AG08396 (cell line): ENCODE data around the gene DRAM2.
A peak's percentile ranks its signal among the peaks of the same experiment; 100 is the strongest.

Experiments
- DNase-seq: peaks from one replicate; pipeline ENCODE4 v3.0.0; 2012; ENCODE audit warnings: low spot score, mixed read lengths

DRAM2 gene

GRCh38 chr1:111139956-111140679 lies at the start of gene DRAM2, which contains the start of gene CEPT1:
TSS of gene DRAM2 (minus strand) at chr1:111140093. CDS start at chr1:111131554, 8,539 bp downstream.
TSS of gene CEPT1 (plus strand) at chr1:111140223. CDS start at chr1:111147715, 7,492 bp downstream.
- DNase-seq = peak; percentile 95

DNA sequence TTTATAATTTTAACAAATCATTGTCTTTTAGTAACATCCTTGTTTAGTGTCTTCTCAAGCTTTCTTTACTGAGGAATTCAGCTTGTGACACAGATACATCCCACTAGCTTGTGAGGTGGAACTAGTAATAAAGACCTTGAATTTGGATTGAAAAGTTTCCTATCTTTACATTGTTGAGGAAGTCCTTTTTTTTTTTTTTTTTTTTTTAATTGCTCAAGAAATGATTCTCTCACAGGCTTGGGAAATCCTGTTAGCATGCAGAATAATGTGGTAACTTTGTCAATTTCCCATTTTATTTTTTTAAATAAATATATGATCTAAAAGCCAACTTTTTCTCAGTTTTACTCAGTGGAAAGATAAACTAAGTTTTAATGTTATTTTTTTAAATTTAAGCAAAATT lies 44.8 kb upstream of the DRAM2 start:
- no peak for DNase-seq

DNA sequence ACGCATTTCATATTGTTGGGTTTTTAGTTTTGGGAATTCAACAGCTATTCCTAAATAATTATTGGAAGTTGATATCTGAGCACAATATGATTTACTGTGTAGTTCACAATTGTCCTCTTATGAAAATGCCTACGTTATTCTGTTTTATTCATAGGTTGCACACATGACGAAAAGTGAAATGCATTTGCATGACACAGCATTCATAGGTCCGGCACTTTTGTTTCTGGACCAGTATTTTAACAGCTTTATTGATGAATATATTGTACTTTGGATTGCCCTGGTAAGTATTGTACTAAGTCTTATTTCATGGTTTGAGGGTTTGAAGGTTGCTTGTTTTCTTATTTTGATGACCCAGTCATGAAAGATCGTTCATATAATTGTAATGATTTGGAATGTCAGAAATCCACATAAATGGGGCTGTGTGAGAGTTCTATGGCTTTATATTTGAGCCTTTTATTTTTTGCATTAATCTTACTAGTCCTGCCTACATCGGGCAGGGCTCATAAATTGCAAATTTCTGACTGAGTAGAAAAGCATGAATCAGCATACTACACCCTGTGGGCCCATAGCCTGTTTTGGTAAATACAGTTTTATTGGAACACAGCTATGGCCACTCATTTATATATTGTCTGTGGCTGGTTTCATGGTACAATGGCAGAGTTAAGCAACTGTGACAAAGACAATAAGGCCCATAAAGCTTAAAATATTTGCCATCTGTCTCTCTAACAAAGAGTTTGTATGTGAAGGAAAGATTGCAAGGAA lies 43.6 kb upstream of the DRAM2 start:
- no peak for DNase-seq

DNA sequence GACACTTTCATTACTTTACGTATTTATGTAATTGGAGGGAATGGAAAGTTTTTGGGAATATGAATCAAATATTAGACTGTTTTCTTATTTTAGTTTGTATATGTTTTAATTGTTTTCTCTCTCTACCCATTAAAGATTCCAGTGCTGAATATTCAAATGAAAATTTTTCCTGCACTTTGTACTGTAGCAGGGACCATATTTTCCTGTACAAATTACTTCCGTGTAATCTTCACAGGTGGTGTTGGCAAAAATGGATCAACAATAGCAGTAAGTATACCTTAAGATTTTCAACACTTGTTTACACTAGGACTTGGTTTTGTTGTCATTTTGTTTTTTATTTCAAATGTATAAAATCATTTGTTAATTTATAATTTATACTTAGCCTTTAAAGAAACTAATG lies 42.2 kb upstream of the DRAM2 start:
- DNase-seq = no peak

DNA sequence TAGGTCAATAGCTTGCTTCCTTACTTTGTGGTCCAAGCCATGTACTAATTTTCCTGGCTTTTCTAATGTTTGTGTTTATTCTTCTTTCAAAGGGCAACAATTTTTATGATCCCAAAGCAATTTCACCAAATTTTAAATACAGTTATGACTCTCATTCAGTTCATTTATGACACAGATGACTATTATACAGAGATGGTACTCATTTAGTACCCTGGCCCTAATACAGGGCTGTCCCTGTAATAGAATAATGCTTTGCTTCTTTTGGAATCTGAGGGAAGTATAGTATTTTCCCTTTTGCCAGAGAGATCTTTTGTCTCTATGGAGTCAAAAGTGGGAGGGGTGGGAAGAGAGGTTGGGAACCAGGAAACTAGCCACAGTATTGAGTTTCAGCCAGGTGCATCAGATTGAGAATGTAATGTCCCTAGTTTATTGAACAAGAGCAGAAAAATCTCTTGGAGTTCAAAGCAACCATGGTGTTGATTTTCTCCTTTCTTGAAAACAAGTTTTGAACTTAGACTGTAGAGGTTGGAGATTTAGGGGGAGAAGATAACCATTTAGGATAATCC lies 40.2 kb upstream of the DRAM2 start:
- no peak for DNase-seq

DNA sequence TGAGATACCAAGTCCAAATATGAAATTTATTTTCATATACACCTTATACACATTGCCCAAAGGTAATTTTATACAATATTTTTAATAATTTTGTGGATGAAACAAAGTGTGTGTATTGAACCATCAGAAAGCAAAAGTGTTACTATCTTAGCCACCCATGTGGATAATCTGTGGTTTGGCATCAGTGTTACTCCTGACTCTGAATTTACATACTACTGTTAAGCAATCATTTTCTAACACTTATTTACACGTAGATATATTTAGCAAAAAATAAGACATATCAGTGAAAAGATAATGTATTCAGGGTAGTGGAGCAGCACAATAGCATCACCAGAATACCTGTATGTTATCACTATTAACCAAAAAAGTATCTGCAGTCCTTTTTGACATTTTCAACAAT lies 36.8 kb upstream of the DRAM2 start:
- DNase-seq = no peak

- no peak for DNase-seq
Measured at GRCh38 chr1:111175349-111175748, 35.5 kb upstream of the DRAM2 start.

DNA sequence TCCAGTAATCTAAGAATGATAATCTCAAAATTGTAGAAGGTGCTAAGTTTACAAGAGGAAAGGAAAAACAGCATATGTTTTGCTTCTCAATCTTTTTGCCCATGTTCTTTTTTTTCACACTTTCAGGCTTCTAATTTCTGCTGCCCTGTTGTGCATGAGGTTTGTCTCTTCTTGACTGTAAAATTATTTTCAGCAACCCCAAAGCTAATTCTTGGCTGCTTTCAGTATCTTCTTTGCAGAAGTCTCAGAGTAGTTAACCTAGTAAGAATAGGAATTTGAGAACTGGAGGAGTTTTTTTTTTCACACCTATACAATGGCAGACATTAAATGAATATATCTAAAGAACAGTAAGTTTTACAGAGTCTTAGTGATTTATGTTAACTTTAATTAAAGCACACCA lies 34.2 kb upstream of the DRAM2 start:
- no peak for DNase-seq

DNA sequence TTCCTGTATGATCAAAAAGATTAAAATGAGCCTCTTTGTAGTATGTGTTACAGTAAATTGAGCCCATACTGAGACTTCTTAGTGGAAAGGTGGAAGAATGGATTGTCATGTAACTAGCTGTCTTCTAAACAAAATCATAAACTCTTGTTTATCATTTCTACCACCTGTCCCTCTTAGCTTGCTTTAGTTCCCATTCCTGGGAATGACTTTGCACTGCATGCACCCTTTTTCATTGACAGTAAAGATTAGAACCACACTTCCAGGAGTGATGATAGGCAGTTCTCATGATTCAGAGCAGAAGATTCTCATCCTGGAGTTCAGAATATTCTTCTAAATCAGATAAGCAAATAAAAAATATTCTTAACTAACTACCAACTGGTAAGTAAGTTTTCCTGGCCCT lies 32.6 kb upstream of the DRAM2 start:
- DNase-seq = no peak

DNA sequence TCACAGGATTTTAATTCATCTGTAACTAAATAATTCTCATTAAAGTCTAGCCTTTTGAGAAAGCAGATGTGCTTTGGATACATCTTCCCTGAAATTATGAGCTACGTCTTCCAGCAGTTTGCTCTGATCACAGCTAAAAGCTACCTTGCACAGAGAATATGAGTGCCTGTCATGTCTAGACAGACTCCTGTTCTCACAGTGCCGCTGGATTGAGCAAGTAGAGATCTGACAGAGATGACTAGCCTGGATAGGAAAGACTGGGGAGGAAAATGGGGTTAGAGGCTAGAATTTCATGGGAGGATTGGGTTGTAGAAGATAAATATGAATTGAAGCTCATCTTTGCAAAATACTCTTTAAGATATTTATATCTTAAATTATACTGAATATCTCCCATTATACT lies 24.3 kb upstream of the DRAM2 start:
- no peak for DNase-seq

DNA sequence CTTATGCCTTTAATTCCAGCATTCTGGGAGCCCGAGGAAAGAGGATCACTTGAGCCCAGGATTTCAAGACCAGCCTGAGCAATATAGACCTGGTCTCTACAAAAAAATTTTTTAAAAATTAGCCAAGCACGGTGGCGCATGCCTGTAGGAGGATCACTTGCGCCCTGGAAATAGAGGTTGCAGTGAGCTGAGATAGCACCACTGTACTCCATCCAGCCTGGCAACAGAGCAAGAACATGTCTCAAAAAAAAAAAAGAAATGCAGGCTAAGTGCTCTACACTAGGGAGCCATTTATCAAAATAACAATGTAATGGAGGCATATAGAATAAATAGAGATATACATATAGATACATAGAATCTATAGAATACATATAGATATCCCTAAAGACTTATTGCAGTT lies 23.5 kb upstream of the DRAM2 start:
- no peak for DNase-seq

- no peak for DNase-seq
Measured at GRCh38 chr1:111162488-111162880, 22.6 kb upstream of the DRAM2 start.

GRCh38 chr1:111161843-111162487 lies 22.1 kb upstream of the DRAM2 start:
- DNase-seq = no peak

DNA sequence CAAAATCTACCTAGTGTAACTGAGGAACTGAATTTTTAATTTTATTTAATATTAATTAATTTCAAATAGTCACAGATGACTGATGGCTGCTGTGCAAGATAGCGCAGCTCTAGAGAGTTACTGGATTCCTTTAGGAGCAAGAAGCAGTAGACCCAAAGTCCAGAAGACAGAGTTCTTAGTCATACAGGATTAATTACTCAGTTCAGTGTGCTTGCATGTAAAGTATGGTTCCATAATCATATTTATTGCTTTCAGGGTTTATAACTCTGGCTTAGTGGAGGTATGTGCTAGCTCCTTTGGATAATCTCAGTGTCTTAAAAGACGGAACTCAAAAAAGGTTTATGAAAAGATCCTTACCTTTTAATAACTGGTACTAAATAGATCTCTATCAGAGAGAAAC lies 17.5 kb upstream of the DRAM2 start:
- no peak for DNase-seq

GRCh38 chr1:111154021-111154999 lies 14.4 kb upstream of the DRAM2 start:
- no peak for DNase-seq

GRCh38 chr1:111151838-111152237 lies 11.9 kb upstream of the DRAM2 start:
- no peak for DNase-seq

DNA sequence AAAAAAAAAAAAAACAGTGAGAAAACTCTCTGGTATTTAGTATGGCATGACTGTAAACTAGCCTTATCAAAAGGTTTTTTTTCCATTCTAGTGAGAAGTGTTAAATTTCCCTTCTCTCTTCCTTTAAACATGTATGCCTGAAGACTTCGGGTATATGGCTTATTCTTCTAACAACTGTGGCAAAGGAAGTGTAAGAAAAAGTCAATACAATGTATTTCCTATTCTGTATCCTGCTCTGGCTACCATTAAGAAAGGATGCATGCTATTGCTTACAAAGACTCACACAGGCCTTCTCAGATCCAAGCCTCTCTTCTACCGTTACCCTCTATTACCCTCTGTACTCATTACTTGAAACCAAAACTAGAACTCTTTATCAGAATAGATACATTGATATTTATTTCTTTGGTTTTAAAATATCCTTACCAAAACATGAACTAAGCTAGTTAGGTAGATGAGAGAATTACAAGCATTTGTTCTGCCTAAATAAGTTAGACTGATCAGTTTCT lies 8.5 kb upstream of the DRAM2 start:
- DNase-seq = no peak

- no peak for DNase-seq
Measured at GRCh38 chr1:111147948-111148347, 8.1 kb upstream of the DRAM2 start.

GRCh38 chr1:111145963-111146768 lies 6.3 kb upstream of the DRAM2 start:
- DNase-seq = no peak

DNA sequence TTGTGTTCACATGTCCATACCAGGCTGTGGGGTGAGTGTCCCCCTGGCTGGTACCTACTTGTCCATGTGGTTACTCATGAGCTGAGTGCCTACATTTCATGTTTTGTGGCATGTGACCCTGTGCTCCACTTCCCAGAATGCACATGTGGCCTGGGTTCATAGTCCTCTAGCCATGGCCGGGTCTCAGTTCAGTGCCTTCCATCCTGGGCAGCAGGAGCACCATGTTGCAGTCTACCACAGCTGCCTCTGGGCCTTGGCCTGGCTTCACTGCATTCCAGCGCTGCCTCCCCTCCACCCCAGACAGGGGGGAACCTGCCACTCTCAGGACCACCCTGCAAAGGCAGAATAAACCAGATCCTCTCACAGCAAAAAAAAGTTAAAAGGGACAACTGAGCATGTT lies 5.6 kb upstream of the DRAM2 start:
- no peak for DNase-seq
